ENCODE results near the gene MFNG.
"Not testable (repeated sequence)": the region's sequence is repeated elsewhere in the genome, so short reads cannot be mapped to it uniquely, and the experiment has no call there.

Gene MFNG

GRCh38 chr22:37486224-37486845 lies at the start of gene MFNG:
MFNG (minus strand) TSS chr22:37486384; CDS start chr22:37486177, 207 bp downstream.
- DNase-seq, result peak in 1 of 2 experiments; percentile 32

- no peak for DNase-seq
Observed at GRCh38 chr22:37535159-37535558, 49.0 kb upstream of the MFNG start.

- no peak for DNase-seq
Observed at GRCh38 chr22:37534445-37534844, 48.3 kb upstream of the MFNG start.

GRCh38 chr22:37533995-37534394 lies 47.8 kb upstream of the MFNG start:
- no peak for DNase-seq

GRCh38 chr22:37529652-37530345 lies 43.6 kb upstream of the MFNG start:
- no peak for DNase-seq

GRCh38 chr22:37527952-37528351 lies 41.8 kb upstream of the MFNG start:
- DNase-seq, result not testable (repeated sequence)

GRCh38 chr22:37527081-37527752 lies 41.0 kb upstream of the MFNG start:
- DNase-seq, result not testable (repeated sequence)

- no peak for DNase-seq
Observed at GRCh38 chr22:37526376-37526775, 40.2 kb upstream of the MFNG start.

- no peak for DNase-seq
Observed at GRCh38 chr22:37525746-37526350, 39.7 kb upstream of the MFNG start.

GRCh38 chr22:37525073-37525745 lies 39.0 kb upstream of the MFNG start:
- DNase-seq, result peak; percentile 77 to 81

GRCh38 chr22:37522482-37522881 lies 36.3 kb upstream of the MFNG start:
- no peak for DNase-seq

GRCh38 chr22:37521236-37521739 lies 35.1 kb upstream of the MFNG start:
- no peak for DNase-seq

- no peak for DNase-seq
Observed at GRCh38 chr22:37520776-37521191, 34.6 kb upstream of the MFNG start.

GRCh38 chr22:37519268-37520195 lies 33.3 kb upstream of the MFNG start, which contains the start of gene CARD10:
CARD10 (minus strand) TSS chr22:37519415; CDS start chr22:37519200, 215 bp downstream.
- DNase-seq, result peak in 1 of 2 experiments; percentile 36

- DNase-seq, result no peak
Observed at GRCh38 chr22:37518509-37519267, 32.5 kb upstream of the MFNG start.

GRCh38 chr22:37517826-37518450 lies 31.8 kb upstream of the MFNG start:
- no peak for DNase-seq

- DNase-seq, result no peak
Observed at GRCh38 chr22:37516456-37516855, 30.3 kb upstream of the MFNG start.

- DNase-seq, result no peak
Observed at GRCh38 chr22:37515901-37516300, 29.7 kb upstream of the MFNG start.

- DNase-seq, result no peak
Observed at GRCh38 chr22:37514526-37515051, 28.4 kb upstream of the MFNG start.
